Activated CD8-positive, alpha-beta memory T cell treated with anti-CD3 and anti-CD28 coated beads, Interleukin-2, amount 10 ng/mL, durations not matched to agents 7 days and 5 days (primary cell): ENCODE data around the gene GALNT10. TPM values are rescaled to one million over a fixed set of nuclear protein-coding genes. Genes with fewer than 3 reads are reported as not detected.
A peak's percentile ranks its signal among the peaks of the same experiment; 100 is the strongest.

Experiments used
- ATAC-seq: fragments of 150-1000 bp; cut with Tn5 transposase; one replicate; pipeline ENCODE4 v1.10.0; 2021; ENCODE audit warnings: moderate library complexity
- CTCF ChIA-PET: fragments of 350-600 bp; sonication (Branson Sonifier 250); formaldehyde crosslinking; loops from one replicate; lab custom pipeline; 2021; ENCODE audit warnings: antibody characterized with exemption; lab: Charles Lee
- DNase-seq: peaks from one replicate; pipeline ENCODE4 v3.0.0-alpha.2; 2020
- H3K27ac Mint-ChIP-seq: one replicate; pipeline ENCODE4 v1.8.0; 2021; ENCODE audit warnings: mild to moderate bottlenecking, mixed read lengths
- H3K27me3 Mint-ChIP-seq: one replicate; pipeline ENCODE4 v1.8.0; 2021; ENCODE audit warnings: mixed read lengths
- H3K36me3 Mint-ChIP-seq: one replicate; pipeline ENCODE4 v1.8.0; 2021; ENCODE audit warnings: mild to moderate bottlenecking, mixed read lengths
- H3K4me1 Mint-ChIP-seq: one replicate; pipeline ENCODE4 v1.8.0; 2021; ENCODE audit warnings: mixed read lengths
- H3K4me3 Mint-ChIP-seq: one replicate; pipeline ENCODE4 v1.8.0; 2021; ENCODE audit warnings: mild to moderate bottlenecking, moderate library complexity, mixed read lengths
- H3K9me3 Mint-ChIP-seq: one replicate; pipeline ENCODE4 v1.8.0; 2022; ENCODE audit warnings: low read depth, mixed read lengths
- total RNA-seq, 2 experiments: library from RNA; stranded (reverse); gene quantifications; one replicate each; pipeline ENCODE4 v1.2.3, GENCODE V29; 2021

The GALNT10 gene
- total RNA-seq, 2 experiments from 2014 or later: 28.4 to 34.8 TPM

DNA sequence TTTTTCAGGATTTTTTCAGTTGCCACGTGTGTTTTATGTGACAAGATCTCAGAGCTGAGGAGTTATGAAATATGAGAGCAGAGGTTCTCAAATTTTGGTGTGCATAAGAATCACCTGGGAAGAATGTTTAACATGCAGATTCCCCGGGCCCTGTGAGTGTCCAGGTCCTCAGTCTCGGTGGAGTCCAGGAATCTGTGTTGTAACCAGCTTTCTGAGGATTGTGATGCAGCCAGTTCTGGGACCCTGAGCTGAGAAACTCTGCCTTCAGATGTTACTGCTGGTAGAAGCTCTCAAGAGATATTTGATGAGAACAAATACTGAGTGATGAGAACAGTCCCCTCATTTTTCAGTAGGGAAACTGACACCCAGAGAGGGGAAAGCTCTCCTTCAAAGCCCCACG, 152.4 kb downstream of the GALNT10 start:
- H3K27ac Mint-ChIP-seq: no peak overlapping the region
- peaks cover 5% of the 10 kb centered on the region for H3K4me1 Mint-ChIP-seq
- no peaks in the 10 kb centered on the region for H3K27me3 Mint-ChIP-seq
- CTCF ChIA-PET: interaction anchor here (1.1 kb wide), 1 partner anchor 270 kb away, joined by 3 read pairs; no protein-coding TSS in a partner anchor
- no peaks in the 10 kb centered on the region for H3K9me3 Mint-ChIP-seq
- no peak for ATAC-seq
- H3K4me3 Mint-ChIP-seq: no peak overlapping the region
- no peak for DNase-seq
- H3K36me3 Mint-ChIP-seq: peaks cover 2% of the 10 kb centered on the region

GRCh38 chr5:154344461-154344860, 153.9 kb downstream of the GALNT10 start:
- no peak for DNase-seq
- H3K4me1 Mint-ChIP-seq: peaks cover 7% of the 10 kb centered on the region
- no peak overlapping the region for H3K4me3 Mint-ChIP-seq
- no peak overlapping the region for H3K27ac Mint-ChIP-seq
- ATAC-seq: no peak
- H3K27me3 Mint-ChIP-seq: no peaks in the 10 kb centered on the region
- H3K9me3 Mint-ChIP-seq: no peaks in the 10 kb centered on the region
- H3K36me3 Mint-ChIP-seq: no peaks in the 10 kb centered on the region
- CTCF ChIA-PET: no interaction called here

- Mint-ChIP-seq H3K4me3 (no peak overlapping the region), H3K9me3 (no peaks in the 10 kb centered on the region), H3K4me1 (peaks cover 8% of the 10 kb centered on the region), H3K27ac (no peak overlapping the region), H3K36me3 (no peaks in the 10 kb centered on the region), H3K27me3 (no peaks in the 10 kb centered on the region)
- CTCF ChIA-PET: no interaction called here
- DNase-seq (no peak), ATAC-seq (no peak)
These were observed 154.9 kb downstream of the GALNT10 start for GRCh38 chr5:154345255-154345952.

- Mint-ChIP-seq H3K27ac (no peak overlapping the region), H3K4me3 (no peak overlapping the region), H3K27me3 (no peaks in the 10 kb centered on the region), H3K4me1 (peaks cover 9% of the 10 kb centered on the region), H3K9me3 (no peaks in the 10 kb centered on the region), H3K36me3 (no peaks in the 10 kb centered on the region)
- CTCF ChIA-PET: no interaction called here
- DNase-seq (no peak), ATAC-seq (no peak)
These were observed 155.9 kb downstream of the GALNT10 start for GRCh38 chr5:154346427-154346826.

DNA sequence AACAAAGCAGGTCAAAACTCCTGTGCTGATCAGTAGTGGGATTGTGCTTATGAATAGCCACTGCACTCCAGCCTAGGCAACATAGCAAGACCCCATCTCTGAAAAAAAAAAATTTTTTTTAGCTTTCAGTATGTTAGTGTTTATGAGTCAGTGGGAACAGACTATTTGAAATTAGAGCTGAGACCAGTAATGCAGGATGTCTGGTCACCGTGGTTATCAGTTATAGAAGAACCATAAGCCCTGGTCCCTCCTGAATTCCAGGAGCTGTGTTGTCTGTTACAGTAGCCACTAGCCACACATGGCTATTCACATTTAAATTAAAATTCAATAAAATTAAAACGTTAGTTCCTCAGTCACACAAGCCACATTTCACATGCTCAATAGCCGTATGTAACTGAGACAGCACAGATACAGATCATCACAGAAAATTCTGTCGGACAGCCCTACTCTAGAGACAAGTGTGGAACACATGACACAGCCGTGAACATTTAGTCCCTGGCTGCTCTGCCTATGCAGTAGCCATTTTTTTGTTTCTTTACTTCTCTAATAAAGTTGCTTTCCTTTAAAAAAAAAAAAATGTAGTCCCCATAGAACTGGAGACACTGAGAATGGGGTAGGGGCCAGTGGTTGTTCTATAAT, 159.2 kb downstream of the GALNT10 start:
- H3K4me3 Mint-ChIP-seq: no peak overlapping the region
- H3K36me3 Mint-ChIP-seq: no peaks in the 10 kb centered on the region
- H3K27ac Mint-ChIP-seq: no peak overlapping the region
- DNase-seq (no peak), ATAC-seq (no peak)
- peaks cover 20% of the 10 kb centered on the region for H3K4me1 Mint-ChIP-seq
- CTCF ChIA-PET: no interaction called here
- no peaks in the 10 kb centered on the region for H3K9me3 Mint-ChIP-seq
- no peaks in the 10 kb centered on the region for H3K27me3 Mint-ChIP-seq

- Mint-ChIP-seq H3K27me3 (no peaks in the 10 kb centered on the region), H3K9me3 (no peaks in the 10 kb centered on the region), H3K36me3 (no peaks in the 10 kb centered on the region), H3K4me3 (no peak overlapping the region), H3K4me1 (peaks cover 28% of the 10 kb centered on the region), H3K27ac (no peak overlapping the region)
- ATAC-seq (no peak), DNase-seq (no peak)
- CTCF ChIA-PET: no interaction called here
These were observed 160.6 kb downstream of the GALNT10 start for GRCh38 chr5:154351141-154351540.

DNA sequence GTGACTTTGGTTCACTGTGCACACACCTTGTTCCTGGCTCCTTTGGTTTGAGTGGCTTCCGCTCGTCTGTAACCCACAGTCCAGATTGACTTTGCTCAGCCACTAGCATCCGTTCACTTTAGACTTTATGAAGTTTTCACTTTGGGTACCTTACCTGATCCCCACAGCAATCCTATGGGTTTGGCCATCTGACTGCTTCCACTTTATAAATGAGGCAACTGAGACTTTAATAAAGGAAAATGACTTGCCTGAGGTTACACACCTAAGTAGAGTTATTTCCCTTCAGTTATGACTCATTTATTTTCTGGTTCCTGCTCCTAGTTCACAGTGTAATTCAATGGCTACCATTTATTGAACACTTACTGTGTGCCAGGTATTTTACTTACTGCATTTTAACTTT, 161.0 kb downstream of the GALNT10 start:
- ATAC-seq: peak; percentile 47
- no peaks in the 10 kb centered on the region for H3K9me3 Mint-ChIP-seq

DNA sequence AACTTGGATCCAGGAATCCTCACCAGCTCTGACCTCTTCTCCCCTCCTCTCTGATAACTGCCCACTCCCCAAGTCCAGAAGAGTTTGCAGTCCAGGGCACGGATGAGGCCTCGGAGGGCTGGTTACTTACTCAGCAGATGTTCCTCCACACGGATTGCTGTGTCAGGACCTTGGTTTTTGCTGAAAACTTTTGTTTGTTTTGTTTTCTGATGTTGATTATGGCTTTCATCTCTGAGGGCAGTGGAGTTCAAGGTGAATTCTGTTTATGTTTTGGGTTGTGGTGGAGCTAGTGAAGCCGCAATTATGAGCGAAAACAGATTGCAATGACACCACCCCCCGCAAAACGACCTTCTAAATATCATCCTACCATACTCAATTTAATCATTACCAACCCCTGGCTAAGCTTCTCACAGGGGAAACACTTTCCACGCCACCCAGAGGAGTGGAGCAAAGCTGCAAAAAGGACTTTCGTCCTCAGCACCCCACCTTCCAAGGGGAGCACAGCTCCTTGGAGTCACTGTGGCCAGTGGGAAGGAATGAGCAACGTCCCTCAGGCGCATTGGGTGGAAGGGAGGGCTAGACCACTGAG, 162.5 kb downstream of the GALNT10 start:
- no peak for DNase-seq
- Mint-ChIP-seq H3K27me3 (no peaks in the 10 kb centered on the region), H3K36me3 (no peaks in the 10 kb centered on the region), H3K4me3 (no peak overlapping the region), H3K27ac (no peak overlapping the region), H3K4me1 (peaks cover 30% of the 10 kb centered on the region), H3K9me3 (no peaks in the 10 kb centered on the region)
- CTCF ChIA-PET: interaction anchor here (1.5 kb wide), 1 partner anchor 156 kb away, joined by 3 read pairs; no protein-coding TSS in a partner anchor
- no peak for ATAC-seq

More for the DNA sequence above, 161.0 kb downstream of the GALNT10 start:
- Mint-ChIP-seq H3K36me3 (no peaks in the 10 kb centered on the region), H3K27ac (no peak overlapping the region), H3K27me3 (no peaks in the 10 kb centered on the region), H3K4me1 (peaks cover 30% of the 10 kb centered on the region), H3K4me3 (no peak overlapping the region)
- CTCF ChIA-PET: no interaction called here
- no peak for DNase-seq

DNA sequence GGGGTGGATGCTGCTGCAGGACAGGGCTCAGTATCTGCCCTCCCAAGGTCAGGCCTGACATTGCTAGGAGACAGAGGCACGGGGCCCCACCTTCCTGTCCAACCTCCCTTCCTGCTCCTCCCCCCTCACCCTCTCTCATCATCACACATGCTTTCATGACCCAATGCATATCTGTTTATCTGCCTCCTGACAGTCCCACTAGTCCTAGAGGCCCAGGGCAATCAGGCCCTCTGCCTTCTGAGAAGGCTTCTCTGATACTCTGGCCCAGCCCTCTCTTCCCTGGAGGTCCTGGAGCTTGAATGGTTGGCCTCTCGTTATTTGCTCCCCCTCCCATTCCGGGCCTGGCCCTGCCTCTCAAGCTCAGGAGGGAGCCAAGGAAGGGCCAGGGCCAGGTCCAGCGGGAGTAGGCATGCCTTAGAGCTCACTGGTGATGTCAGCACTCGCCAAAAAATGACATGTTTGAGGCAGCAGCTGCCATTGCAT, 164.6 kb downstream of the GALNT10 start:
- DNase-seq (no peak), ATAC-seq (peak; percentile 49)
- no peak overlapping the region for H3K27ac Mint-ChIP-seq
- H3K27me3 Mint-ChIP-seq: no peaks in the 10 kb centered on the region
- no peaks in the 10 kb centered on the region for H3K36me3 Mint-ChIP-seq
- peaks cover 27% of the 10 kb centered on the region for H3K4me1 Mint-ChIP-seq
- CTCF ChIA-PET: interaction anchor here (1.0 kb wide), 1 partner anchor 175 kb away, joined by 3 read pairs; no protein-coding TSS in a partner anchor
- no peak overlapping the region for H3K4me3 Mint-ChIP-seq
- H3K9me3 Mint-ChIP-seq: no peaks in the 10 kb centered on the region

DNA sequence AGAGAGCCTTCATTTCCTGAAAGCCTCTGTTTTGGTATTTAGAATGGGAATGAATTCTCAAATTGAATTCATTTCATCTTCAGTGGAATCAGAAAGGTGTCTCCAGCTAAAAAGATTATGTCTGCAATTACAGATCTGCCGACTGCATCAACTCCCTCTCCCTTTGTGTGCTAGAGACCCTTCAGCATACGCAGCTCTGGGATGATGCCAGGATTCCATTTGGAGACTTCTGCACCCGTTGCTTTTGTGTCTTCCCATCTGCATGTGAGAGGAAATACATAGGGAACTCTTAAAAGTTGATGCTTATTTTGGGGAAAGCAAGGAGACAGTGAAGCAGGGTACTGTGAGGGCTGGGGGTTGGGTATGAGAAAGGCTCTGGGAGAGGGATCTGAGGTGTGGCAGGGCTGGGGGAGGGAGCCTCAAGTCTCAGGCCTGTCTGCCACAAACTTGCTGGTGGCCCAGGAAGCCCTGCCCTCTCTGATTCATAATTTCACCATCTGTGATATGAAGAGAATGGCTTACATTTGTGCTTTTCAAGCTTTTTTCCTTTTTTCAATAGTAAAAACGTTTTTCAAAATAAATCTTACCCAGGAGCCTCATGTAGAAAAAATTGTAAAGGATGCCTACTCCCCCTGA, 165.6 kb downstream of the GALNT10 start:
- no peaks in the 10 kb centered on the region for H3K36me3 Mint-ChIP-seq
- H3K9me3 Mint-ChIP-seq: no peaks in the 10 kb centered on the region
- no peak for DNase-seq
- no peaks in the 10 kb centered on the region for H3K27me3 Mint-ChIP-seq
- ATAC-seq: no peak
- H3K4me1 Mint-ChIP-seq: peaks cover 27% of the 10 kb centered on the region
- CTCF ChIA-PET: interaction anchor here (1.0 kb wide), 1 partner anchor 176 kb away, joined by 3 read pairs; no protein-coding TSS in a partner anchor
- no peak overlapping the region for H3K4me3 Mint-ChIP-seq
- H3K27ac Mint-ChIP-seq: no peak overlapping the region

DNA sequence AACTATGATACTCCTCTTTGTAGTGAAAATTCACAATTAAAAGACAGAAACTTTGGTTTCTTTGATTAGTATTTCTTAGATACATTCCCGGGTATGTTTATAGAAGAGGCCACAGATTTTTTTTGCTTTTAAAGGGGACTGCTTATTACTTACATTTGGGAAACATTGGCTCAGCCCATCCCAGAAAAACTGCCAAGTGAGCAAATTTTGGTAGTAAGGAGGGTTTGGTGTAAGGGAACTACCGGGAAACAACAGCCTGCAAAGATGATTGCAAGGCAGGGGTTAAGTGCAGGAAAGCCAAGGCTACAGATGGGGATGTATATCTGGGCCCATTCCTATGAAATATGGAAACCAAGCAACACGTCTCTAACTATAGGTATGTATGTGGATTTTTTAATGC, 166.4 kb downstream of the GALNT10 start:
- Mint-ChIP-seq H3K4me3 (no peak overlapping the region), H3K9me3 (no peaks in the 10 kb centered on the region), H3K36me3 (no peaks in the 10 kb centered on the region), H3K4me1 (peaks cover 21% of the 10 kb centered on the region), H3K27me3 (no peaks in the 10 kb centered on the region), H3K27ac (no peak overlapping the region)
- CTCF ChIA-PET: no interaction called here
- DNase-seq (no peak), ATAC-seq (no peak)

DNA sequence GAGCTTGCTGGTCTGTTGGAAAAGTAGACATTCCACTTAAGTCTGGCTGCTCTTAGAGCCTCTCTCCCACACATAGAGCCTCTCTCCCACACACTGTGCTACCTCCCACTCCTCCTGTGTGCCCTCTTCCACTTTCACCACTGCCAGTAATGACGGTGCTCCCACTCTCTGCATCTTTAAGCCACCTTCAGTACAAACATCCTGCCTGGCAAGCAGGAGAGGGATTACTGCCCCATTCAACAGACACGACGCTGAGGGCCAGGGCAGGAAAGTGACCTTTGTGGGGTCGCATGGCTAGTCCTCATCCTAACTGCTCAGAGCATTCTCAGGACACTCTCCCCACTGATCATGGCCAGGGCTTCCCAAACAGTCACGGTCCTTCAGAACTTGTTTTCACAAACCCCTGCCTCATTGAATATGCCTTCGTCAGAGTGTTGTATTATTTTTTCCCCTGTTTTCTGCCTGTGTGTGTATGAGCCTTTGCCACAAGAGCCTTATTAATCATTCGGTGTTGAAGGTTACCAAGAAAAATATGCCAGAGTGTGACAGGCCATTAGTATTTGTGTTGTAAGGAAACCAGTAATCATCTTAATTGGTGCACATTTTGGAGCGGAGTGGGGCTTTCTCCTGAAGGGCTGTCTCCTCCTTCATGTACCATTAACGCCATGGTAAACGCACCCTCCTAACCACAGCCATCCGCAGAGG, 168.1 kb downstream of the GALNT10 start:
- CTCF ChIA-PET: no interaction called here
- Mint-ChIP-seq H3K4me3 (no peak overlapping the region), H3K36me3 (peaks cover 1% of the 10 kb centered on the region), H3K27me3 (no peaks in the 10 kb centered on the region), H3K9me3 (no peaks in the 10 kb centered on the region), H3K4me1 (peaks cover 18% of the 10 kb centered on the region), H3K27ac (no peak overlapping the region)
- DNase-seq (no peak), ATAC-seq (no peak)

- no peak overlapping the region for H3K27ac Mint-ChIP-seq
- H3K4me3 Mint-ChIP-seq: no peak overlapping the region
- no peaks in the 10 kb centered on the region for H3K9me3 Mint-ChIP-seq
- DNase-seq (no peak), ATAC-seq (no peak)
- H3K4me1 Mint-ChIP-seq: peaks cover 18% of the 10 kb centered on the region
- CTCF ChIA-PET: no interaction called here
- H3K36me3 Mint-ChIP-seq: peaks cover 1% of the 10 kb centered on the region
- no peaks in the 10 kb centered on the region for H3K27me3 Mint-ChIP-seq
These were observed 168.7 kb downstream of the GALNT10 start for GRCh38 chr5:154359221-154359573.
